Measurements from ENCODE around the gene HMGXB3.

HMGXB3 gene

GRCh38 chr5:150085950-150086715 is 85.6 kb downstream of the HMGXB3 start, which contains the start of gene CSF1R:
CSF1R (minus strand) TSS chr5:150086554; CDS start chr5:150086427, 127 bp downstream.
- Histone ChIP-seq H4K20me1 (ENCODE audit: low read depth, low read length) (no peaks in the 10 kb centered on the region), H2AFZ (ENCODE audit: low read depth, low read length, severe bottlenecking) (no peak within 1 kb of the TSS), H3K9me2 (replicated peaks; ENCODE audit: insufficient read depth, low read length) (no peaks in the 10 kb centered on the region), H3K4me3 (ENCODE audit: insufficient read depth, low read length, poor library complexity, severe bottlenecking) (no peak within 1 kb of the TSS), H3K27ac (ENCODE audit: low read depth, low read length) (no peak within 1 kb of the TSS), H3K36me3 (ENCODE audit: low read length) (no peaks in the 10 kb centered on the region), H3K79me2 (ENCODE audit: insufficient read depth, low read length) (no peaks in the 10 kb centered on the region), H3K9ac (ENCODE audit: low read length) (no peak within 1 kb of the TSS), H3F3A (ENCODE audit: insufficient read depth) (no peaks in the 10 kb centered on the region), H3K4me2 (ENCODE audit: low read depth, low read length, poor library complexity, severe bottlenecking) (no peak within 1 kb of the TSS), H3K9me3 (ENCODE audit: insufficient read depth, low read length) (no peaks in the 10 kb centered on the region), H3K27me3 (ENCODE audit: low read length) (no peaks in the 10 kb centered on the region)
- TF ChIP-seq EZH2phosphoT487 (conservative IDR thresholded peaks at IDR 0.05; ENCODE audit: low read length): no peak
- no peak for TF ChIP-seq CTCF (IDR thresholded peaks at IDR 0.05; ENCODE audit: insufficient read depth, low read length, poor library complexity, severe bottlenecking)

GRCh38 chr5:150092159-150092787 is 91.7 kb downstream of the HMGXB3 start:
- no peaks in the 10 kb centered on the region for H3K79me2 ChIP-seq (ENCODE audit: insufficient read depth, low read length)
- no peaks in the 10 kb centered on the region for H4K20me1 ChIP-seq (ENCODE audit: low read depth, low read length)
- no peak overlapping the region for H3K9ac ChIP-seq (ENCODE audit: low read length)
- no peak overlapping the region for H2AFZ ChIP-seq (ENCODE audit: low read depth, low read length, severe bottlenecking)
- no peaks in the 10 kb centered on the region for H3K9me3 ChIP-seq (ENCODE audit: insufficient read depth, low read length)
- H3K27ac ChIP-seq (ENCODE audit: low read depth, low read length): no peak overlapping the region
- H3K4me3 ChIP-seq (ENCODE audit: insufficient read depth, low read length, poor library complexity, severe bottlenecking): no peak overlapping the region
- no peak for TF ChIP-seq EZH2phosphoT487 (conservative IDR thresholded peaks at IDR 0.05; ENCODE audit: low read length)
- TF ChIP-seq CTCF (IDR thresholded peaks at IDR 0.05; ENCODE audit: insufficient read depth, low read length, poor library complexity, severe bottlenecking): no peak
- no peaks in the 10 kb centered on the region for H3K36me3 ChIP-seq (ENCODE audit: low read length)
- no peaks in the 10 kb centered on the region for H3K27me3 ChIP-seq (ENCODE audit: low read length)
- H3F3A ChIP-seq (ENCODE audit: insufficient read depth): no peaks in the 10 kb centered on the region
- no peaks in the 10 kb centered on the region for H3K9me2 ChIP-seq (replicated peaks; ENCODE audit: insufficient read depth, low read length)
- no peak overlapping the region for H3K4me2 ChIP-seq (ENCODE audit: low read depth, low read length, poor library complexity, severe bottlenecking)

- H2AFZ ChIP-seq (ENCODE audit: low read depth, low read length, severe bottlenecking): no peak overlapping the region
- no peak overlapping the region for H3K4me2 ChIP-seq (ENCODE audit: low read depth, low read length, poor library complexity, severe bottlenecking)
- no peaks in the 10 kb centered on the region for H3K27me3 ChIP-seq (ENCODE audit: low read length)
- H3F3A ChIP-seq (ENCODE audit: insufficient read depth): no peaks in the 10 kb centered on the region
- no peak overlapping the region for H3K4me3 ChIP-seq (ENCODE audit: insufficient read depth, low read length, poor library complexity, severe bottlenecking)
- TF ChIP-seq CTCF (IDR thresholded peaks at IDR 0.05; ENCODE audit: insufficient read depth, low read length, poor library complexity, severe bottlenecking) (no peak), EZH2phosphoT487 (conservative IDR thresholded peaks at IDR 0.05; ENCODE audit: low read length) (no peak)
- H3K36me3 ChIP-seq (ENCODE audit: low read length): no peaks in the 10 kb centered on the region
- no peaks in the 10 kb centered on the region for H3K9me3 ChIP-seq (ENCODE audit: insufficient read depth, low read length)
- H3K27ac ChIP-seq (ENCODE audit: low read depth, low read length): no peak overlapping the region
- no peak overlapping the region for H3K9ac ChIP-seq (ENCODE audit: low read length)
- H4K20me1 ChIP-seq (ENCODE audit: low read depth, low read length): no peaks in the 10 kb centered on the region
- no peaks in the 10 kb centered on the region for H3K9me2 ChIP-seq (replicated peaks; ENCODE audit: insufficient read depth, low read length)
- H3K79me2 ChIP-seq (ENCODE audit: insufficient read depth, low read length): no peaks in the 10 kb centered on the region
These were observed 96.6 kb downstream of the HMGXB3 start for GRCh38 chr5:150097152-150097551.
